K562 (cell line): ENCODE results near the gene DCN. TPM values are rescaled to one million over a fixed set of nuclear protein-coding genes. Genes with fewer than 3 reads are reported as not detected.

Experiments
- ATAC-seq: fragments of 200-7000 bp; cut with Tn5 transposase; 3 replicates; pipeline ENCODE4 v1.9.1; 2020; ENCODE audit warnings: moderate library complexity
- BruUV-seq: library from RNA; stranded (reverse); fragments of 400-500 nt; replicated peaks from 2 replicates; lab custom pipeline; 2021; lab: Mats Ljungman, UMichigan
- CTCF ChIA-PET: fragments of 300-600 bp; formaldehyde crosslinking; extraction: SDS; loops from one replicate; lab custom pipeline; 2021; ENCODE audit warnings: low intra/inter-chr PET ratio; lab: Yijun Ruan, JAX
- POLR2A ChIA-PET: fragments of 300-600, 350-650 bp; sonication (Branson Sonifier 250); formaldehyde crosslinking; extraction: SDS; loops from one replicate; lab custom pipeline; 2021; ENCODE audit warnings: antibody characterized with exemption, inconsistent platforms; lab: Yijun Ruan, JAX
- DNase-seq, 4 experiments: peaks; one replicate each; pipeline versions ENCODE4 v3.0.0 to v3.0.0-alpha.2; 2011 to 2018; ENCODE audit warnings: low spot score in 3 of 4, mixed read lengths in 3 of 4; ENCODE audit errors: extremely low read depth in 1 of 4
- FAIRE-seq: peaks from 2 replicates; lab custom pipeline; 2011; peaks lifted over from hg19 to GRCh38; lab: Jason Lieb, UNC
- H2AFZ ChIP-seq: 2 replicates; pipeline ENCODE4 v1.6.0; 2011; ENCODE audit warnings: low read depth, low read length, control low read depth, inconsistent platforms
- H3K27ac ChIP-seq: fragments of 200-600 bp; 3 replicates; pipeline ENCODE4 v1.8.0; 2011; ENCODE audit warnings: low read depth, mild to moderate bottlenecking, control low read depth, inconsistent platforms, low read length, moderate library complexity, mixed read lengths; ENCODE audit errors: extremely low read depth
- H3K27me3 ChIP-seq, 2 experiments: fragments of 300-600 bp in 1 of 2; 2 replicates in 1 of 2; 3 replicates in 1 of 2; pipeline versions ENCODE4 v1.6.0 to v1.8.0; 2011; ENCODE audit warnings: inconsistent platforms in 2 of 2, low read length in 2 of 2, mild to moderate bottlenecking in 1 of 2, mixed read lengths in 1 of 2, moderate library complexity in 1 of 2; ENCODE audit not compliant: control insufficient read depth in 2 of 2, insufficient read depth in 2 of 2
- H3K36me3 ChIP-seq: fragments of 300-600 bp; 3 replicates; pipeline ENCODE4 v1.8.0; 2011; ENCODE audit warnings: mild to moderate bottlenecking, low read length, inconsistent platforms; ENCODE audit not compliant: control insufficient read depth, insufficient read depth
- H3K4me1 ChIP-seq, 2 experiments: fragments of 200-600 bp in 1 of 2; replicated peaks in 1 of 2; 2 replicates in 1 of 2; 3 replicates in 1 of 2; pipeline versions ENCODE4 v1.5.1 to v1.8.0; 2011; ENCODE audit warnings: inconsistent platforms in 2 of 2, low read length in 2 of 2, mild to moderate bottlenecking in 1 of 2, mixed read lengths in 1 of 2, moderate library complexity in 1 of 2; ENCODE audit not compliant: control insufficient read depth in 2 of 2, insufficient read depth in 2 of 2
- H3K4me2 ChIP-seq: 2 replicates; pipeline ENCODE4 v1.6.1; 2011; ENCODE audit warnings: low read length, control low read depth, inconsistent platforms, mixed read lengths; ENCODE audit not compliant: insufficient read depth
- H3K4me3 ChIP-seq: fragments of 200-600 bp; sonication (generic), shearing (Covaris generic); 2 replicates; pipeline ENCODE4 v1.5.1; 2016; ENCODE audit warnings: control low read depth, inconsistent platforms
- H3K79me2 ChIP-seq: fragments of 200-600 bp; 3 replicates; pipeline ENCODE4 v1.8.0; 2011; ENCODE audit warnings: low read length, inconsistent platforms; ENCODE audit not compliant: control insufficient read depth, insufficient read depth
- H3K9ac ChIP-seq, 2 experiments: 2 replicates each; pipeline versions ENCODE4 v1.6.0 to v1.6.1; 2011; ENCODE audit warnings: low read depth in 2 of 2, low read length in 2 of 2, control low read depth in 1 of 2, inconsistent platforms in 1 of 2, mild to moderate bottlenecking in 1 of 2, mixed read lengths in 1 of 2; ENCODE audit not compliant: insufficient read depth in 1 of 2
- H3K9me1 ChIP-seq: one replicate; pipeline ENCODE4 v1.6.0; 2011; ENCODE audit warnings: inconsistent platforms, mild to moderate bottlenecking, low read length, moderate library complexity; ENCODE audit not compliant: control insufficient read depth, insufficient read depth
- H3K9me3 ChIP-seq: replicated peaks from 2 replicates; pipeline ENCODE4 v1.5.1; 2011; ENCODE audit warnings: low read depth, low read length, inconsistent platforms; ENCODE audit not compliant: control insufficient read depth, insufficient read depth
- H4K20me1 ChIP-seq: replicated peaks from 2 replicates; pipeline ENCODE4 v1.6.1; 2011; ENCODE audit warnings: low read length, inconsistent platforms, mixed read lengths; ENCODE audit not compliant: control insufficient read depth, insufficient read depth
- DPF2 ChIP-seq: fragments of 450-650 bp; IDR thresholded peaks from 2 replicates; pipeline ENCODE4 v1.6.1; 2016
- RFX7 ChIP-seq: fragments of 250-450 bp; sonication (Bioruptor Pico); IDR thresholded peaks from 2 replicates; pipeline ENCODE4 v1.5.1; 2021; ENCODE audit warnings: mild to moderate bottlenecking
- SMARCA4 ChIP-seq: fragments of 450-650 bp; IDR thresholded peaks from 2 replicates; pipeline ENCODE4 v1.6.1; 2016
- ZNF224 ChIP-seq: sonication (generic); formaldehyde crosslinking; IDR thresholded peaks from 2 replicates; pipeline ENCODE4 v1.8.0; 2022; ENCODE audit warnings: mild to moderate bottlenecking, missing genetic modification reagents
- ZNF551 ChIP-seq: fragments of 250-450 bp; sonication (Bioruptor Pico); IDR thresholded peaks from 2 replicates; pipeline ENCODE4 v1.5.0; 2021; ENCODE audit warnings: mild to moderate bottlenecking, moderate library complexity
- WGBS: fragments of 100-300 bp; shearing (Covaris generic); methylation state at CpG from one replicate; pipeline ENCODE4 v1.1.6; 2016; ENCODE audit warnings: low coverage, mixed read lengths; ENCODE audit not compliant: insufficient coverage; ENCODE audit errors: missing lambda C conversion rate; 5-methylcytosine and 5-hydroxymethylcytosine counted together
- in situ Hi-C: fragments of 300-500 bp; cut with MboI; formaldehyde crosslinking; loops from 4 replicates; pipeline ENCODE4 v1.15.0; 2018; ENCODE audit warnings: inconsistent platforms, mixed read lengths
- intact Hi-C: fragments of 100-400 bp; cut with micrococcal nuclease; formaldehyde crosslinking; loops from 2 replicates; pipeline ENCODE4 v1.14.2; 2022
- polyA plus RNA-seq, 8 experiments: library from polyadenylated mRNA; depleted of rRNA in 4 of 8; stranded (reverse) in 5 of 8; unstranded in 3 of 8; fragments of >200 nt; fragmentation: Nextera tagmentation in 2 of 8; fragmentation: Illumina TruSeq in 1 of 8; extraction: Ambion mirVana in 2 of 8; extraction: Trizol in 1 of 8; gene quantifications; 2 replicates each; pipeline versions ENCODE4 v1.2.1 to v1.2.3, GENCODE V29; 2011 to 2014; ENCODE audit warnings: inconsistent platforms in 1 of 8, missing spikeins in 1 of 8
- total RNA-seq, 7 experiments: library from RNA; depleted of rRNA in 6 of 7; stranded (reverse); fragments of >200 nt in 6 of 7; fragmentation: Illumina TruSeq in 2 of 7; extraction: Trizol in 2 of 7; gene quantifications; 2 replicates each; pipeline versions ENCODE4 v1.2.1 to v1.2.3, GENCODE V29; 2011 to 2021; ENCODE audit warnings: low replicate concordance in 1 of 7
- TF ChIP-seq, protein P1 (sequence below): sonication (generic); formaldehyde crosslinking; IDR thresholded peaks from 2 replicates; pipeline ENCODE4 v1.8.1; 2023; ENCODE audit warnings: mild to moderate bottlenecking, missing genetic modification reagents

DCN gene
- total and polyA plus RNA-seq, 9 of the 15 experiments (the other 6 are each of a cell fraction or from before 2014, with no cell fraction given), result 0.08 to 2.4 (median 0.31) TPM; not detected in 1

GRCh38 chr12:91179315-91179714 is 3.3 kb downstream of the DCN start:
- ATAC-seq (no peak), FAIRE-seq (no peak), DNase-seq (no peak)
- H3K9me1 ChIP-seq, result no peaks in the 10 kb centered on the region
- H3K36me3 ChIP-seq, result no peaks in the 10 kb centered on the region
- ChIA-PET CTCF (no interaction called here), POLR2A (no interaction called here)
- H2AFZ ChIP-seq, result no peak overlapping the region
- in situ Hi-C loops, result no loop called here
- H3K79me2 ChIP-seq, result no peaks in the 10 kb centered on the region
- WGBS, result under 1% methylated on average over 7 of the region's 7 CpGs
- no peaks in the 10 kb centered on the region for H3K27me3 ChIP-seq
- no peak overlapping the region for H3K27ac ChIP-seq
- H3K4me3 ChIP-seq, result no peak overlapping the region
- H3K4me1 ChIP-seq, result no peaks in the 10 kb centered on the region
- TF ChIP-seq SMARCA4, result no peak
- TF ChIP-seq RFX7 (CRISPR knock-in tag), result no peak
- no peak for TF ChIP-seq ZNF224 (CRISPR knock-in tag)
- no peak for TF ChIP-seq DPF2
- TF ChIP-seq, protein P1, sequence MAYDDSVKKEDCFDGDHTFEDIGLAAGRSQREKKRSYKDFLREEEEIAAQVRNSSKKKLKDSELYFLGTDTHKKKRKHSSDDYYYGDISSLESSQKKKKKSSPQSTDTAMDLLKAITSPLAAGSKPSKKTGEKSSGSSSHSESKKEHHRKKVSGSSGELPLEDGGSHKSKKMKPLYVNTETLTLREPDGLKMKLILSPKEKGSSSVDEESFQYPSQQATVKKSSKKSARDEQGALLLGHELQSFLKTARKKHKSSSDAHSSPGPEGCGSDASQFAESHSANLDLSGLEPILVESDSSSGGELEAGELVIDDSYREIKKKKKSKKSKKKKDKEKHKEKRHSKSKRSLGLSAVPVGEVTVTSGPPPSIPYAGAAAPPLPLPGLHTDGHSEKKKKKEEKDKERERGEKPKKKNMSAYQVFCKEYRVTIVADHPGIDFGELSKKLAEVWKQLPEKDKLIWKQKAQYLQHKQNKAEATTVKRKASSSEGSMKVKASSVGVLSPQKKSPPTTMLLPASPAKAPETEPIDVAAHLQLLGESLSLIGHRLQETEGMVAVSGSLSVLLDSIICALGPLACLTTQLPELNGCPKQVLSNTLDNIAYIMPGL (CRISPR knock-in tag), result no peak
- TF ChIP-seq ZNF551, result no peak
- intact Hi-C loops, result loop anchor here (2.0 kb wide), 1 partner anchor 147 kb away; no protein-coding TSS in a partner anchor
- no peak overlapping the region for H3K9ac ChIP-seq
- H3K4me2 ChIP-seq, result no peak overlapping the region
- no peaks in the 10 kb centered on the region for H4K20me1 ChIP-seq
- no peaks in the 10 kb centered on the region for H3K9me3 ChIP-seq
- no TSS peak for BruUV-seq
